MM.1S (cell line): ENCODE data around the gene INO80D.

ENCODE experiments used
- EZH2 ChIP-seq: fragments of 300-600 bp; sonication (generic); optimal IDR thresholded peaks from 2 replicates; pipeline ENCODE3; 2017; ENCODE audit warnings: low read depth, mild to moderate bottlenecking, antibody characterized with exemption, low read length, mixed read lengths
- TF ChIP-seq, protein P1 (sequence below): fragments of 300-600 bp; sonication (generic); IDR thresholded peaks from 2 replicates; pipeline ENCODE4 v1.5.1; 2016; ENCODE audit warnings: antibody characterized with exemption, low read length, mixed read lengths

DNA sequence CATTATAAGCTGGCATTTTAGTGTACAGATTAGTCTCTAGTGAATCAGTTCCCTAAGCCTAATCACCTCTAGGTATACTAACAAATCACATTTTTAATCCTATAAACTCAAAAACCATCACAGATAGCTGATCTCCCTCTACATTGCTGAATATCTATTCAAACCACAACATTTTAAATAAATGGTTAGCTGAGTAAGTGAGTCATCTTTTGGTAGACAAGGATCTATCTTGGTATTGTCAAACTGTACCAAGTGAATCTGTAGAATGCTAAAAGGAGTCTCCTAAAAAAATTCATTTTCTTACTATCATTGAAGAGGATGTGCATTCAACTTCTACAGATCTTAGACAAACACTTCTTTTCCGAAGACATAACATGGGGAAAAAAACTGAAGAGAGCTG, 40.7 kb downstream of the INO80D start:
- TF ChIP-seq, protein P1, sequence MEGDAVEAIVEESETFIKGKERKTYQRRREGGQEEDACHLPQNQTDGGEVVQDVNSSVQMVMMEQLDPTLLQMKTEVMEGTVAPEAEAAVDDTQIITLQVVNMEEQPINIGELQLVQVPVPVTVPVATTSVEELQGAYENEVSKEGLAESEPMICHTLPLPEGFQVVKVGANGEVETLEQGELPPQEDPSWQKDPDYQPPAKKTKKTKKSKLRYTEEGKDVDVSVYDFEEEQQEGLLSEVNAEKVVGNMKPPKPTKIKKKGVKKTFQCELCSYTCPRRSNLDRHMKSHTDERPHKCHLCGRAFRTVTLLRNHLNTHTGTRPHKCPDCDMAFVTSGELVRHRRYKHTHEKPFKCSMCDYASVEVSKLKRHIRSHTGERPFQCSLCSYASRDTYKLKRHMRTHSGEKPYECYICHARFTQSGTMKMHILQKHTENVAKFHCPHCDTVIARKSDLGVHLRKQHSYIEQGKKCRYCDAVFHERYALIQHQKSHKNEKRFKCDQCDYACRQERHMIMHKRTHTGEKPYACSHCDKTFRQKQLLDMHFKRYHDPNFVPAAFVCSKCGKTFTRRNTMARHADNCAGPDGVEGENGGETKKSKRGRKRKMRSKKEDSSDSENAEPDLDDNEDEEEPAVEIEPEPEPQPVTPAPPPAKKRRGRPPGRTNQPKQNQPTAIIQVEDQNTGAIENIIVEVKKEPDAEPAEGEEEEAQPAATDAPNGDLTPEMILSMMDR, result no peak
- no peak for TF ChIP-seq EZH2
